ENCODE measurements around the gene IDH2.

Gene IDH2

DNA sequence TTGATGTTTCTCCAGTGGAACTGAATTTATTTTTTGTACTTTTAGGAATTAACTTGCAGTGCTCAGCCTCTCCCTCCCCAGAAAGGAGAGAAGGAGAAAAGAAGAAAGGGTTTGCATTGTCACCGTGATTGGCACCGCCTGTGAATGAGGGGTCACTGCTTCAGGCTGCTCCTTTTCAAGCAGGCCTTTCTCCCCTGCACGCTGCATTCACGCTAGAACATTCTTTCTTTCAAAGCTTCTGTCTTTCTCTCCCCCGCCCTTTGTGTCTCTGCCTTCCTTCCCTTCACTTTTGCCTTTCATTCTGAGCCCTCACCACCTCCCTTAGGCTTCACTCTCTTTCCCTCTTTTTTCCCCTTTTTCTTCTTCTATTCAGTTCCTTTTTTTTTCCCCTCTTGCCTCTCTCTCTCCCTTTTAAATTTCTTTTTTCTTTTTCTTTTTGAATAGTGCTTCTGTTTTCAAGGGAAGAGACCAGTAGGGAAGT lies 58.7 kb downstream of the IDH2 start:
- no peak for DNase-seq (ENCODE audit: low spot score)

GRCh38 chr15:90042766-90043529 lies 59.3 kb downstream of the IDH2 start:
- no peak for DNase-seq (ENCODE audit: low spot score)

DNA sequence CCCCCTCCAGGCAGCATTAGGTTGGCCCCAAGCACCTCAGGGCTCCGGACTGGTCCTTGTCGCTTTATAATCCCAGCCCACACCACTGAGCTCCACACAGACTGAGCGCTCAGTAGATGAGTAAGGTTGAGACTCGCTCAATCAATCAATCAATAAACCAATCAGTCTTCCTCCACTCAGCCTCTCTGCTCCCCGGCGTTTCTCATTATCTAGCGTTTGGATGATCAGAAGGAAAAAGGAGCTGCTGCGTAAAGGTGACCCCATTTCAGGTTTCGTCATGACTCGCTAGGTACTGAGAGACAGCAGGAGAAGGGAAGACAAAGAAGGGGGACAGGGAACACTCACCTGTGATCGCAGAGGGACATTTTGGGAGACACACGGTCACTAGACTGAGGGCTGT lies 59.9 kb downstream of the IDH2 start:
- DNase-seq (ENCODE audit: low spot score), result no peak

DNA sequence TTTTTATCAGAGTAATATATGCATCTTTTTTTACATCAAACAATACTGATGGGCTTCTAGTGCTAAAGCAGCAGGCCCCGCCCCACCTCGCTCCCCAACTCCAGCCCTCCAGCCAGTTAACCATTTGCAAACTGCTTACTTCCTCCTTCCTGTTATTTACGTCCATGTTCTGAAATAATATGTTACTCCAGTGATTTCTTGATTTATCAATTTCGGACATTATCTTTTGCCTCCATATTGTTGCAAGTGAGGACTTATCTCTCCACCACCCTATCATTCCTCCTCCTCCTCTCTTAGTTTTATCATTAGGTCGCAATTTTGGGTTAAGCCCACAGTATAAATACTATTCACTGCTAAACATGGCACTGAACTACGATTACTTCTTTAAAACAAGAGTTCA lies 61.6 kb downstream of the IDH2 start:
- no peak for DNase-seq (ENCODE audit: low spot score)

GRCh38 chr15:90039996-90040395 lies 62.3 kb downstream of the IDH2 start:
- no peak for DNase-seq (ENCODE audit: low spot score)

DNA sequence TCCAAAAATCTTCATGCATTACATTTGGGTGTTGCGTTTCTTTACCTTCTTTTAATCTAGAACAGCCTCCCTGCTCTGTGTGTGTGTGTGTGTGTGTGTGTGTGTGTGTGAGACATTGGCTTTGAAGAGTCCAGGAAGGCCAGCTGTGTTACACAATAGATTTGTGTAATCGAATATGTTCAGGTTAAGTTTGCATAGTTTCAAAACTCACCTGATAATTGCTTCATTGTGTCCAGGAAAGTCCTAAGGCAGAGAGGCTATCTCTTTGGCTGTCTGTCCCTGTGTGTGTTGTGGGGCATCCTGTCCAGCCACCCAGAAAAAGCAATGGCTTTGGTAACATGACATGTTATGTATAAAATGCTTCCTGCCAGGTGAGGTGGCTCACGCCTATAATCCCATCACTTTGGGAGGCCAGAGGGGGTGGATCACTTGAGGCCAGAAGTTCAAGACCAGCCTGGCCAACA lies 63.6 kb downstream of the IDH2 start:
- DNase-seq (ENCODE audit: low spot score), result no peak

DNA sequence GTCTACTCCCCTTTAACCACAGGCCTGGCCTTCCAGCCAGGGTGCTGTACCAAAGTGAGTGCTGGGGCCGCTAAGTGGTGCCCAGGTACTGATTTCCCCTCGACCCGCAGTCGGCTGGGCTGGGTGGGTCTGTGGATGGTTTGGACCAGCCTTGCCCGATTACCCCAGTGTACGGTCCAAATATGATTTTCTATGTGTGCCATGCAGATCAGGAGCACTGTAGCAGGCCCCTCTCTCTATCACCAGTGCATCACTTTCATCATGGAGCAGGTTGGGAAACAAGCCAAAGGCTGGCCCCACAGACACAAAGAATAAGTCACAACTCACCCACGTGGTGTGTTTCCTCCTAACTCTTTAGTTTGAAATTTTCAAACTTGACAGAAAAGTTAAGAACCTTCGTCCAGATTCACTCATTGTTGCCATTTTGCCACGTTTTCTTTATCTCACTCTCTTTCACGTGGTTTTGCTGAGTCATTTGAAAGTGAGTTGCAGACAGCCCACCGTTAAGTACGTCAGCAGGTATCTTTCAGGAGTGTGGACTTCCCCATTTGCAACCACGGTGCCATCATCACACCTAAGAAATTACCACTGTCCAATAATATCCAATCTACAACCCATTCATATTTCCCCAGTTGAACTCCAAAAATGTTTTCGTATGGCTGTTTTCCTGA lies 64.2 kb downstream of the IDH2 start:
- DNase-seq (ENCODE audit: low spot score), result no peak

DNA sequence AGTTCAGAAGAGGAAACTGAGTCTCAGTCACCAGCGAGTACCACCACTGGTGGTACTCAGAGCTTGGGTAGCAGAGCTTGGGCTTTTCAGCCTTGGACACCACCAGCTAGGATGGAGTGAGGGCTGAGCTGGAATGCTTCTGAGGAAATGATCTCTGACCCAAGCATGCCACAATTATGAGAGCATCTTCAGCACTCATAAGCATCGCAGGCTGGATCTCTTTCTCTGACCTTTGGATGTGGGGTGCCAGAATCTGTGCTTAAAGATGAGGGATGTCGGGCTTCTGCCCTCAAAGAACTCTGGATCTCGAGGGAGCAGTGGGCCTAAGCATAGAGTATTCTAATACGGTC lies 64.8 kb downstream of the IDH2 start:
- no peak for DNase-seq (ENCODE audit: low spot score)

- no peak for DNase-seq (ENCODE audit: low spot score)
These were observed 65.3 kb downstream of the IDH2 start for GRCh38 chr15:90036806-90037510.

GRCh38 chr15:90036343-90036742 lies 65.9 kb downstream of the IDH2 start:
- DNase-seq (ENCODE audit: low spot score), result no peak

DNA sequence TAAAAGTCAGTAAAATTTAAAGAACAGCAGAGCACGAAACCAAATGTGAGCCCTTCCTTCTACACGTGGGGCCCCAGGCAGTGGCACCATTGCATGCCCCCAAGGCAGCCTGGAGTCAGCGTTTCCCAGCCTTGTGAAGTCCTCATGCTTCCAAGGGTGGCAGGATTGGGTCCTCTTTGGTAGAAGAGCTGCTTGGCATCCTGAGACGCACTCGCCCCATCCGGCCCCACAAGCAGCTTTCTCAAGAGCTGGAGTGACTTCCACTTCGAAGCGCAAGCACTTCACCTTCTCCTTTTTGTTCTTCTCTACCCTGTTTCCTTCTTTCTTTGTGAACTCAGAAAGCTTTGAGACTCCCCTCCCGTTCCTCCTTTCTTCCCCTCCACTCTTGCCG lies 66.4 kb downstream of the IDH2 start:
- DNase-seq (ENCODE audit: low spot score), result no peak

DNA sequence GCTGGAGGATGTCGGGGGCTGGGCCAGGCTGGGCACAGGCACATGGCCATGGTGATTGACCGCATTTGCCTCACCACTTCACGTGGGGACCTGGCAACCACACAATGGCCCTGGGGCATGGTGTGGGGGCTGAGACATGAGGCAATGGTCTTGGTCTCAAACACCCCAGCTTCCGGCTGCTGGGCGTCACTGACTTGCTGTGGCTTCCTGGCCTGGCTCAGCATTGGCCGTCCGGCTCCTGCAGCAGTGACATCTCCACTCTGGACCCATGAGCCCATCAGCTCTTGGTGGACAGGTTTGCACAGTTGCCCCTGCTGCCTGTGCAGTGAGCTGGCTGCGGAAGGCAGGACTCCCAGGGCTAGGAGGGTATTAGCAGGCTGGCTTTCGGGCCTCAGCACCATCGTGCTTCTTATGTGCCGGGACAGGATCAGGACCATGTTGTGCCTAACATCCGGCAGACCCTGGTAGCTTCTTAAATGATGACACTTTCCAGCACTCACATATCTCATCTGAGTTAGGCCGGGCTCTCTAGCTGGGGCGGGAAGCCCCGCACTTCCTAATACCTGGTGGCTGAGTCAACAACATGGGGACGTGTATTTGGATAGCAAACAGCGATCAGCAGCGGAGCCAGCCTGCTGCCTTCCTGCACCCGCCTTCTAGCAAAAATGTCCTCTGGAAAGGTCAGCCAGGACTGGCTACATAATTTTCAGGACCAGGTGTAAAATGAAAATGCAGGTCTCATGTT lies 67.0 kb downstream of the IDH2 start:
- no peak for DNase-seq (ENCODE audit: low spot score)

DNA sequence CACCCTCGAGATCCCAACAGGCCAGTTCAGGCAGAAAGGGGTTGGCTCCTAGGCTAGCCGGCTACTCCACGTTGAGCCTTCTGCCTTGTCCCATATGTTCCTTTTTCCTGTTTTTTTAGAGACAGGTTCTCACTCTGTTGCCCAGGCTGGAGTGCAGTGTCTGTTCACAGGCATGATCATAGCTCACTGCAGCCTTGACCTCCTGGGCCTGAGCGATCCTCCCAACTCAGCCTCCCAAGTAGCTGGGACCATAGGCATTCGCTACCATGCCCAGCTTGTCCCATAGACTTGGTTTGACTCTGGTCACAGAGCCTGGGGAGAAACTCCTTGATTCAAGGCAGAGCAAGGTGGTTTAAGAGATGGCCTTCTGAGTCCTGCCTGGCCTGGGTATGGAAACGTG lies 68.8 kb downstream of the IDH2 start:
- DNase-seq (ENCODE audit: low spot score), result no peak
